ENCODE results near the gene FSCN2. TPM values are rescaled to one million over a fixed set of nuclear protein-coding genes. Genes with fewer than 3 reads are reported as not detected.

FSCN2 gene
- total RNA-seq, 2 experiments from 2014 or later, result 1.6 to 6.7 TPM

- BruUV-seq (replicated peaks), result no TSS peak
- DNase-seq (ENCODE audit: low spot score), result peak; percentile 62
- Histone ChIP-seq H3K4me1 (ENCODE audit: insufficient read depth, low read length, poor library complexity, severe bottlenecking) (peaks cover 27% of the 10 kb centered on the region), H3K79me2 (ENCODE audit: insufficient read depth, low read depth, low read length) (no peaks in the 10 kb centered on the region), H2AFZ (ENCODE audit: low read length) (no peak overlapping the region), H3K27ac (ENCODE audit: low read depth, low read length, poor library complexity, severe bottlenecking) (no peak overlapping the region), H3K4me2 (ENCODE audit: low read length) (no peak overlapping the region), H3K36me3 (ENCODE audit: insufficient read depth, low read length) (no peaks in the 10 kb centered on the region), H3K4me3 (ENCODE audit: low read depth, low read length, poor library complexity, severe bottlenecking) (no peak overlapping the region), H4K20me1 (ENCODE audit: insufficient read depth, low read length) (no peaks in the 10 kb centered on the region), H3K9me2 (ENCODE audit: insufficient read depth, low read length) (no peaks in the 10 kb centered on the region), H3K9me3 (ENCODE audit: low read length) (no peaks in the 10 kb centered on the region)
- ChIA-PET POLR2A (interaction anchor here (0.6 kb wide), 1 partner anchor 115 kb away, joined by 3 read pairs; no protein-coding TSS in a partner anchor), CTCF (ENCODE audit: unreplicated experiment) (interaction anchor here (0.6 kb wide), 1 partner anchor 14 kb away, joined by 3 read pairs; no protein-coding TSS in a partner anchor)
- intact Hi-C loops (cut with micrococcal nuclease; ENCODE audit: unreplicated experiment), result no loop called here
- peak; percentile 67 for TF ChIP-seq CTCF (conservative IDR thresholded peaks at IDR 0.05; ENCODE audit: low read length)
- no peak for TF ChIP-seq EZH2phosphoT487 (IDR thresholded peaks at IDR 0.05; ENCODE audit: borderline replicate concordance, low read depth, low read length)
Measured at GRCh38 chr17:81522491-81523401, 5.4 kb upstream of the FSCN2 start.

GRCh38 chr17:81523402-81524038 lies 4.7 kb upstream of the FSCN2 start:
- POLR2A ChIA-PET, result interaction anchor here (0.6 kb wide), 1 partner anchor 114 kb away, joined by 3 read pairs; no protein-coding TSS in a partner anchor

More at GRCh38 chr17:81523402-81524038, 4.7 kb upstream of the FSCN2 start:
- Histone ChIP-seq H3K36me3 (ENCODE audit: insufficient read depth, low read length) (no peaks in the 10 kb centered on the region), H3K4me2 (ENCODE audit: low read length) (no peak overlapping the region), H3K9me2 (ENCODE audit: insufficient read depth, low read length) (no peaks in the 10 kb centered on the region), H2AFZ (ENCODE audit: low read length) (no peak overlapping the region), H3K4me1 (ENCODE audit: insufficient read depth, low read length, poor library complexity, severe bottlenecking) (peaks cover 19% of the 10 kb centered on the region), H3K27ac (ENCODE audit: low read depth, low read length, poor library complexity, severe bottlenecking) (no peak overlapping the region), H3K9me3 (ENCODE audit: low read length) (no peaks in the 10 kb centered on the region), H3K79me2 (ENCODE audit: insufficient read depth, low read depth, low read length) (no peaks in the 10 kb centered on the region), H3K4me3 (ENCODE audit: low read depth, low read length, poor library complexity, severe bottlenecking) (no peak overlapping the region), H4K20me1 (ENCODE audit: insufficient read depth, low read length) (no peaks in the 10 kb centered on the region)
- TF ChIP-seq CTCF (conservative IDR thresholded peaks at IDR 0.05; ENCODE audit: low read length), result no peak
- no peak for TF ChIP-seq EZH2phosphoT487 (IDR thresholded peaks at IDR 0.05; ENCODE audit: borderline replicate concordance, low read depth, low read length)
- DNase-seq (ENCODE audit: low spot score), result no peak
- CTCF ChIA-PET (ENCODE audit: unreplicated experiment), result interaction anchor here (0.6 kb wide), 1 partner anchor 161 kb away, joined by 3 read pairs; no protein-coding TSS in a partner anchor
- intact Hi-C loops (cut with micrococcal nuclease; ENCODE audit: unreplicated experiment), result no loop called here
- no TSS peak for BruUV-seq (replicated peaks)

Measured in OCI-LY7 (cell line).